GM06990 (cell line): ENCODE measurements around the gene TRIM32.

Source experiments
- DNase-seq: peaks from one replicate; pipeline ENCODE4 v3.0.0-alpha.2; 2011; ENCODE audit not compliant: insufficient read length; ENCODE audit errors: extremely low read depth
- H3K27me3 ChIP-seq: replicated peaks from 2 replicates; pipeline ENCODE4 v1.6.0; 2011; ENCODE audit warnings: low read length; ENCODE audit not compliant: control insufficient read depth, insufficient read depth
- H3K36me3 ChIP-seq: 2 replicates; pipeline ENCODE4 v1.5.1; 2011; ENCODE audit warnings: low read length; ENCODE audit not compliant: control insufficient read depth, insufficient read depth
- H3K4me3 ChIP-seq: replicated peaks from 2 replicates; pipeline ENCODE4 v1.5.1; 2011; ENCODE audit warnings: low read depth, mild to moderate bottlenecking, control low read depth, low read length
- CTCF ChIP-seq: IDR thresholded peaks from 2 replicates; pipeline ENCODE4 v1.5.1; 2011; ENCODE audit warnings: low read length, control low read depth, mild to moderate bottlenecking, inconsistent platforms; ENCODE audit not compliant: insufficient read depth, poor library complexity, severe bottlenecking

Gene TRIM32

DNA sequence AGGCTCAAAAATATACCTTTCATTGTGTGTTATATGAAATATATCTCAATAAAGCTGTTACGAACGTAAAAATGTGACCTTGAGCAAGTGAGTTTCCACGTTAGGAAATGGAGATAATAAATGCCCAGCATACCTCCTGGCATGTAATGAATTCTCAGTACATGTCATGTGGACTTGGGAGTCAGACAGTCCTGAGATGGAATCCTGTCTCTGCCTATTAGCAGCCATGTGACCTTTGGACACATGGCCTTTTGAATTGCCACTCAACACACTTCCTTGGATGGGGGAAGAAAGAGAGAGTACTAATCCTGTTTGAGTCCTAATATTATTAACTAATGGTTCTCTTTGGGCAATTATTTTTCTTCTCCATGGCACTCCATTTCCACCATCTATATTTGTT, 25.7 kb downstream of the TRIM32 start:
- no peak for TF ChIP-seq CTCF
- no peaks in the 10 kb centered on the region for H3K36me3 ChIP-seq

GRCh38 chr9:116713271-116713670, 26.2 kb downstream of the TRIM32 start:
- H3K27me3 ChIP-seq = no peaks in the 10 kb centered on the region
- no peak for DNase-seq
- no peak for TF ChIP-seq CTCF
- no peaks in the 10 kb centered on the region for H3K36me3 ChIP-seq
- no peak overlapping the region for H3K4me3 ChIP-seq

More for the DNA sequence above, 25.7 kb downstream of the TRIM32 start:
- no peak for DNase-seq
- no peak overlapping the region for H3K4me3 ChIP-seq
- H3K27me3 ChIP-seq = no peaks in the 10 kb centered on the region

DNA sequence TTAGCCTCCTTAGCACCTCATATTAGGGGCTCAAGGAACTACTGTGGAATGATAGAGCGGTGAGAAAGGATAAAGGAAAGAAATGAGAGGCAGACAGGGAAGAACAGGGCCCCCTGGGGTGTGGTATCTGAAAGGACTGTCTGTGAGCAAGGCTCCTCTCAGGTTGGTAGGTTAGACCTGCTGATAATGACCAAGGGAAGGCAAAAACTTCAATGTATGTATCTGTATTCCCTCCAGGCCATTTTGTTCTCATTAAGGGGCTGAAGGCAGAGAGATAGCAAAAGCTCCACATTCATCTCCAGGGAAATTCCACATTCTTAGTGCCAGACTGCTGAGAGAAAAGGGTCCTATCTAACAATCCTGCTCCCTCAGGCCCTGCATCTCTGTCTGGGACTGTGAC, 28.6 kb downstream of the TRIM32 start:
- DNase-seq = no peak
- H3K4me3 ChIP-seq = no peak overlapping the region
- no peaks in the 10 kb centered on the region for H3K36me3 ChIP-seq
- 0 out of 2 replicates have a peak, but pooled peaks cover 1% of the 10 kb centered on the region for H3K27me3 ChIP-seq
- no peak for TF ChIP-seq CTCF

DNA sequence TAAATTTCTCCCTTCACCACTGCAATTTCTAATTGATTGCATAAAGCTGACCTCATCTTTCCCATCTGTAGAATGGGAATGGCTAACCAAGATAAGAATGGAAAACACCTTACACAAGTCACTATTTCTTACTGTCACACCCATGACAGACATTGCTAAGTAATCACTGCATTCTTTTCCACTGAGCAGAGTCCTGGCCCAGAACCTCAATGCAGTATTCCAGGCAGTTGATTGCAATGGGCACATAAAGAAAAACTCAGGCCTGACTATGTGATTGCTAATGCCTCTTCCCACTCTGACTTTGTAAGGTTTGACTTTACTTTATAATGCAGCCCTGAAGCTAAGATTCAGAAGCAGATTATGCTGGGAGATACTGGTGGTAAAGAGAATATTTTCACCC, 29.3 kb downstream of the TRIM32 start:
- Histone ChIP-seq H3K4me3 (no peak overlapping the region), H3K27me3 (peaks cover 1% of the 10 kb centered on the region; the same call in 1 of the 2 replicates), H3K36me3 (no peaks in the 10 kb centered on the region)
- no peak for TF ChIP-seq CTCF
- no peak for DNase-seq

DNA sequence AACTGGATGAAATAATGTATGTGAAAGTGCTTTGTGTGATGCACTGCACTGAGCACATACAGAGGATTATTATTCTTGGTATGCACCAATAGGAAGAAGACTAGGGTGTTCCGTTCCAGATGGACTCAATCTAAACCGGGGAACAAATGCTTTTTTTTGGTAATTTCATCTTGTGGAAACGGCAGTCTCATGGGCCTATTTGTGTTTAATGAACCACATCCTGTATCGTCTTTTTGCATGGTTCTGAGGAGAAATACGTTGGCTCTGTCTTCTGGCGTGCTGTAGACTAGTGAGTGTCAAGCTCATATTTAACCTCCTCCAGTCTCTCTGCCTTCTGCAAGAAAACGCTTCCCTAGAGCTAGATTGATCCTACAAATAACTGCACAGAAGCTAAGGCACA, 30.0 kb downstream of the TRIM32 start:
- no peak overlapping the region for H3K4me3 ChIP-seq
- no peaks in the 10 kb centered on the region for H3K36me3 ChIP-seq
- TF ChIP-seq CTCF = no peak
- H3K27me3 ChIP-seq = peaks cover 1% of the 10 kb centered on the region; the same call in 1 of the 2 replicates
- DNase-seq = no peak

- peaks cover 1% of the 10 kb centered on the region; the same call in 1 of the 2 replicates for H3K27me3 ChIP-seq
- no peak for TF ChIP-seq CTCF
- no peak overlapping the region for H3K4me3 ChIP-seq
- H3K36me3 ChIP-seq = no peaks in the 10 kb centered on the region
- no peak for DNase-seq
Measured at GRCh38 chr9:116718111-116718510, 31.0 kb downstream of the TRIM32 start.
